GM12872 (cell line): ENCODE data around the gene NDUFS8.

Experiments used
- TF ChIP-seq, protein P1 (sequence below): IDR thresholded peaks from 3 replicates; pipeline ENCODE4 v1.5.1; 2011; ENCODE audit warnings: low read depth, mild to moderate bottlenecking, low read length, moderate library complexity; ENCODE audit not compliant: insufficient read depth

NDUFS8 gene

GRCh38 chr11:68011051-68011943 is 19.2 kb upstream of the NDUFS8 start:
- TF ChIP-seq, protein P1, sequence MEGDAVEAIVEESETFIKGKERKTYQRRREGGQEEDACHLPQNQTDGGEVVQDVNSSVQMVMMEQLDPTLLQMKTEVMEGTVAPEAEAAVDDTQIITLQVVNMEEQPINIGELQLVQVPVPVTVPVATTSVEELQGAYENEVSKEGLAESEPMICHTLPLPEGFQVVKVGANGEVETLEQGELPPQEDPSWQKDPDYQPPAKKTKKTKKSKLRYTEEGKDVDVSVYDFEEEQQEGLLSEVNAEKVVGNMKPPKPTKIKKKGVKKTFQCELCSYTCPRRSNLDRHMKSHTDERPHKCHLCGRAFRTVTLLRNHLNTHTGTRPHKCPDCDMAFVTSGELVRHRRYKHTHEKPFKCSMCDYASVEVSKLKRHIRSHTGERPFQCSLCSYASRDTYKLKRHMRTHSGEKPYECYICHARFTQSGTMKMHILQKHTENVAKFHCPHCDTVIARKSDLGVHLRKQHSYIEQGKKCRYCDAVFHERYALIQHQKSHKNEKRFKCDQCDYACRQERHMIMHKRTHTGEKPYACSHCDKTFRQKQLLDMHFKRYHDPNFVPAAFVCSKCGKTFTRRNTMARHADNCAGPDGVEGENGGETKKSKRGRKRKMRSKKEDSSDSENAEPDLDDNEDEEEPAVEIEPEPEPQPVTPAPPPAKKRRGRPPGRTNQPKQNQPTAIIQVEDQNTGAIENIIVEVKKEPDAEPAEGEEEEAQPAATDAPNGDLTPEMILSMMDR, result no peak

DNA sequence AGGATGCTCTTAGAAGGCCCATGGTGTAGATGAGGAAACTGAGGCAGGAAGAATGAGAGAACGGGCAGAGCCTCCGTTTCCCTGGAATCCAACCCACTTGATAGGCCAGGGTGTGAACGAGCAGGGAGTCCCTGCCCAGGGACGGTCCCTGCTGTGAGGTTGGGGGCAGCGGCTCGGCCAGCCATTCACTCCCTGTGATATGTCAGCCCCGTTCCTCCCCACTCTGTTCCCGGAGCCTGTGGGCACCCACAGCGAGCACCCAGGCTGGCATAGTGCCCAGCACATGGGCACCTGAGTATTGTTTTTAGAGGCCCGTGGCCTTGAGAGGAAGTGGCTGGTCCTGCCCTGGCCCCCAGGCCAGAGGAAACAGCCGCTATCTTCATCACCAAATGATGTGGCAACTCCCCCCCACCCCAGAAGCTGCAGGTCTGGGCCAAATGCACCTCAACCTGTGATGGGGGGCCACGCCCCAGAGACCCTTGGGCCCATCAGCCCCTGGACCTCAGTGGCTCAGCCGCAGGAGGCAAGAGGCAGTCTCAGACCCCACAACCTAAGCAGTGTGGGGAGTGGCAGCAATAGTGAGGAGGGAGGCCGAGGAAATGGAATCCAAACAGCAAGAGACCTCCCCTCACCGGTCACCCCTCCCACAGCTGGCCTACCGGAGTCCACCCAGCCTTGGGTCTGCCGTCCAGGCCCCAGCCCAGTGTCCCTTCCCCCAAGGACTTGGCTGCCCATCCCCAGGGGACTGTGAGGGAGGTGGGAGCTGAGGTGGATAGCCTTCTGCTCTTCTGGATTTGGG is 18.2 kb upstream of the NDUFS8 start:
- TF ChIP-seq, protein P1, result no peak

DNA sequence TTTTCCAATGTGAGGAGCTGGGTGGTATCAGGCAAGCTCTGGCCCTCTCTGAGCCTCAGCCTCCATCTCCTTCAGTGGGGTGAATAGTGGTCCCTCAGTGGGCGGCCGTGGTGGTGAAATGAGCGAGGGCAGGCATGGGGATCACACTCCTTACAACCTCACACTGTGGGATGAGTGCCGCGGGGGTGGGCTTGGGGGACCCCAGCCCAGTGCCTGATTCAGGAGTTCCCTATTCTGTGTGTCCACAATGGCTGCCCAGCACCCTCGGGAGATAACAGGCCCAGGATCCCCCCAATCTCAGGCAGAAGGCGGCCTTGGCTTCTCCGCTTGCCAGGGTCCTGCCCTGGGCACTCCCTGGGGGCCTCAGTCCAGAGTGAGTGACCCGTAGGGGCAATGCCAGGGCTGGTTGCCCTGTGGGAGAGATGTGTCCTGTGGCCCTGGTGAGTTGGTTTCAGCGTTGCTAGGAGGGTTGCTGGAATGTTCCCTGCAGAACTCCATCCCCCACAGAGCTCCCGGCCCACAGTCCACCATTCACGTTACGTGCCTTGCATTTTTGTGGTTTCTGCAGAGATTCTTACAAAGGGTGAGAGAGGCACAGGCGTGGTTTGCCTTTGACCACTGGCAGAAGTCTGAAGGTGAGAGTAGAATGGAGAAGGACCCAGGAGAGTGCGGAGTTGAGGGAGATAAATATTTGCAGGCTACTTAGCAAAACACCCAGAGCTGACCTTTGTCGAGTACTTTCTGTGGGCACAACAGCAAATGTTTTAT is 17.5 kb upstream of the NDUFS8 start:
- TF ChIP-seq, protein P1, result no peak

- TF ChIP-seq, protein P1, result no peak
Observed at GRCh38 chr11:68013611-68014156, 16.8 kb upstream of the NDUFS8 start.

DNA sequence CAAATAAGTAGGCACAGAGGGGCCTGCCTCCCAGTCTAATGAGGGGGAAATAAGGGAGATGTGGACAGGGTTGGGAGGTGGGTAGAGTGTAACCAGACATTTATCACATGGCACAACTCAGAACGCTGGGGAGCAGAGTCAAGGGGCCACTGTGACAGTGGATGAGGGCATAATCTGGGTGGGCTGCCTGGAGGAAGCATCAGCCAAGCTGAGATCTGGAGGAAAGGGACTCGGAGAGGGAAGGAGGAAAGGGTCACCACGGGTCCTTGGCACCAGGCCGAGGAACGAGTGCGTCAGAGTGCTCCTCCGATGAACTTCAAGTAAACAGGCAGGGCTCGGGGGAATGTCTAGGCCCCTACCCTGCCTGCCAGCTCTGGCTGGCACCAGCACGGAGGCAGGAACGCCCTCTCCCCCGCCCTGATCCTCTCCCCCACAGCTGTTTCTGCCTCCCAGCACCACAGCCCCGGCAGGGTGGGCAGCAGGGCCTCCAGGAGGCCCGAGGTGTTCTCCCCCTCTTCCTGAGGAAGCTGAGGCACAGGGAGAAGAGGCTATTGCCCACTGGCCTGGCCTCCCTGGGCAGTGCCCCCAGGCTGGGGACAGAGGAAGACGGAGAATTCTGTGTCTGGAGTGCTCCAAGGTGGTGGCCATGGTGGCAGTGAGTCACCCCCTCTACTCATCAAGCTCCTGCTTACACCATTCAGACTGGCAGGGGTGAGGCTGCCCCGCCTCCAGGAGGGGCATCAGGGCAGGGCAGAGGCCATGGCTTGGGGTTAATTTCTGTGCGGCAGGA is 16.1 kb upstream of the NDUFS8 start:
- TF ChIP-seq, protein P1, result no peak

DNA sequence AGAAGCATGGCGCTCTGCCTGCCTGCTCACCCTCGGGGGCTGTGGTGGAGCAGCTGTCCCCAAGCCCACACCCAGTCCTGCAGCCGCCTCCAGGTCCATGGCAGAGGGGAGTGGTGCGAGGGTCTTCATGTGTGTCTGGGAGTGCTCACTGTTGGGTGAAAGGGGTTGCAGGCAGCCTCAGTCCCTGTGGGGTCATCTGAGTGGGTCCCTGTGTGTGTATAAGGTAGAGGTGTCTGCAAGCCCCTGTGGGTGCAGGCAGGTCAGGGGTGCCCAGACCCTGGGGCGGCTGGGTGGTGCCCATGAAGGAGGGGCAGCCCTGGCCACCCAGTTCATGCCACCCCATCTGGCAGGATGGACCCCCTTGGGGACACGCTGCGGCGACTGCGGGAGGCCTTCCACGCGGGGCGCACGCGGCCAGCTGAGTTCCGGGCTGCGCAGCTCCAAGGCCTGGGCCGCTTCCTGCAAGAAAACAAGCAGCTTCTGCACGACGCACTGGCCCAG is 15.5 kb upstream of the NDUFS8 start:
- TF ChIP-seq, protein P1, result no peak
